ENCODE results near the gene TUB.

The TUB gene

GRCh38 chr11:8093931-8094575 is 13.0 kb downstream of the TUB start:
- peak in 1 of 2 experiments; percentile 4 for DNase-seq

DNA sequence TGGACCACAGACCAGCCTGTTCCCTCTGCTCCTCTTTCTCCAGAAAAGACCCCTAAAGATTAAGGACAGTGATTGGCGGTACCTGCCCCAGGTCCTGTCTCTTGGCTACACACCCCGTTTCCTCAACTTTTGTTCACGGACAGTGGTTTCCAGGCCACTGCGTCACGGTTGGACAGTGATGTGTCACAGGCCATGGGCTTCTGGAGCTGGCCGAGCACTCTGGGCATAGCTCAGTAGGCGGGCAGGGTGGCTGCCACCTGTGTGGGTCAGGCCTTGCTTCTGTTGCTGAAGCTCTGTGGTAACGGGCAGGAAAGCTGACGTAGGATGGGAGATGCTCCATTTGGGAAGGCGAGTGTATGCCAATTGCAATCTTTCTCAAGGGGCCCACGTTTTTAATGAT is 13.6 kb downstream of the TUB start:
- peak; percentile 6 to 10 for DNase-seq

- DNase-seq, result peak; percentile 7
These were observed 14.4 kb downstream of the TUB start for GRCh38 chr11:8095371-8095770.

- peak; percentile 2 to 7 for DNase-seq
These were observed 15.0 kb downstream of the TUB start for GRCh38 chr11:8095806-8096522.

DNA sequence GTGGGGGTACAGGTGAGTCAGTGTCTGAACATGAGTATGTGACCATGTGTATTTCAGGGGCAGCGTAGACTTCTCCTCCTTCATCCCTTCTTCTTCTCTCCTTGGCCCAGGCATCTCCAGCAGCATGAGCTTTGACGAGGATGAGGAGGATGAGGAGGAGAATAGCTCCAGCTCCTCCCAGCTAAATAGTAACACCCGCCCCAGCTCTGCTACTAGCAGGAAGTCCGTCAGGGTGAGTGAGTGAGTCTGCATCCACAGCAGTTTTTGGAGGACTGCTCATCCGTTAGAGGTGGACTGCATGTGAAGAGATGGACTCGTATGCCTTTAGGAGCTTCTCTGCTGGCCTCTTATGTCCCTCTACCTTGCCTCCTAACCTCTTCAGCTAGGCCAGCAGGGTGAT is 15.6 kb downstream of the TUB start:
- DNase-seq, result no peak

GRCh38 chr11:8097062-8097461 is 16.1 kb downstream of the TUB start:
- no peak for DNase-seq

DNA sequence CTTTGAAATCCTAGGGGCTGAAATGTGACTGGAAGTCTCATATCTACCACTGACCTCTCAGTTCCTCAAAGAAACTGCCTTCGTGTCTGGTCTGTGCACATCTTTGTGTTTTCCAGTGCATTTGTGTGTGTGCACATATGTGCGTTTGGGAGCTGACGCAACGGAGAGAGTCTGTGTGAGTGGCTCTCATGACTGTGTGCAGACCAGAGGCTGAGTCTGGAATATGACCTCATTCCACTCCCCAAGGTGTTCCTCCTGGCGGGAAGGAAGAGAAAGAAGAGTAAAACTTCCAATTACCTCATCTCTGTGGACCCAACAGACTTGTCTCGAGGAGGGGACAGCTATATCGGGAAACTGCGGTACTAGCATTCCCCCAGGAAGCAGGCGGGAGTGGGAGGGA is 16.5 kb downstream of the TUB start:
- no peak for DNase-seq

- no peak for DNase-seq
These were observed 16.9 kb downstream of the TUB start for GRCh38 chr11:8097926-8098325.

DNA sequence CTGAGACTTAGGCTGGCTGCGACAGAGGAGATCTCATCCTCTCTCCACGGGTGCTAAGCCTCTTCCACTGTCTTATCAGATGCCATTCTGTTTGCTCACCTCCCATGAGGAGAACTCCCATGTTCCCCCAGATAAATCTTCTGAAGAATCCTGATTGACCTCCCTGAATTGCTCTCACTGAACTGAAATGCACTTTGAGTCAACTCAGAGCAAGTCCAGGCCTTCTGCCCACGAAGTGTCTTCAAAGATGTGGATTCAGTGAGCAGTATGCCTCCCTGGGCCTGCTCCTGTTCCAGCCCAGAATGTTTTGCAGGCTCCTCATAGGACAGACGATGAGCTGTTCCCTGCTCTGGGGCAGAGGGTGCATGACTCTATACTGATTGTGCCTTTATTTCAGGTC is 17.4 kb downstream of the TUB start:
- no peak for DNase-seq

DNA sequence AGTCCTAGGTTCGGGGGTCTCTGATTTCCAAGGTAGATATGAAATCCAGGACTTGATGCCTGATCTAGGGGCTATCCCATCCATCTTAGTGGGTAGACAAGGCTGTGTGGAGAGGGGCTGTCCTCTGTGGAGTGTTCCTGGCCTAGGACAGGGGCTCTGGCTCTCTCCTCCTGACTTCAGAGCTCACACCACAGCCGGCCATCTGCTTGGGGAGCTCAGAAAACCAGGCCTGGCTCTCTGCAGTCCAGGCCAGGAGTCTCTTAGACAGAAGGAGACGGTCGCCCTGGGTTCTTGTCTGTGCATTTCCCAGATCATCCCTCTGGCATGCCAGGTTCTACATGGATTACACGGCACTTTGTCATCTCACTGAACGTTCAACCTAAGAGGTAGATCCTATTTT is 17.9 kb downstream of the TUB start:
- no peak for DNase-seq

DNA sequence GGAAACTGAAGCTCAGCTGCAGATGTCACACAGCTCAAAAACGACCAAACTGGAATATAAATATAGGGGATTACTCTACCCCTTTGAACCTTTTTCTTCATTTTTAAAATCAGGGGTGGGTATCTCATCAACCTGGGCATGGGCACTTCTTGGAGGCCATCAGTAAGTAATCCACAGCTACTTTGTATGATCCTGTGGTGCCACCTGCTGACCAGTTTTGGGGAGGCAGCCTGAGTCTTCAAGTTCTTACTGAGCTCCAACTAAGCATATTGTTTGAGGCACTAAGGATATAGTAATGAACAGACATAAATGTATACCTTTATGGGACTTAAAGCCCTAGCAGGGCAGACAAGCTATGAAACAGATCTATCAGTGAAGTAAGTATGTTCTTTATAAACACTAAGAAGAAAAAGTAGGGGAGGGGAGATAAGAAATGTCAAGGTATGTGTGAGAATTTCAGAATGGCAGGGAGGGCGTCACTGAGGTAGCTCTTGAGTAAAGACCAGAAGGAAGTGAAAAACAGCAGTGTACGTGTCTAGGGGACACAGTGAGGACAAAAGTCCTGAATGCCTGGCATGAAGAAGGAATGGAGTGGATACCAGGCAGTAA is 18.4 kb downstream of the TUB start:
- DNase-seq, result peak; percentile 80 to 83

DNA sequence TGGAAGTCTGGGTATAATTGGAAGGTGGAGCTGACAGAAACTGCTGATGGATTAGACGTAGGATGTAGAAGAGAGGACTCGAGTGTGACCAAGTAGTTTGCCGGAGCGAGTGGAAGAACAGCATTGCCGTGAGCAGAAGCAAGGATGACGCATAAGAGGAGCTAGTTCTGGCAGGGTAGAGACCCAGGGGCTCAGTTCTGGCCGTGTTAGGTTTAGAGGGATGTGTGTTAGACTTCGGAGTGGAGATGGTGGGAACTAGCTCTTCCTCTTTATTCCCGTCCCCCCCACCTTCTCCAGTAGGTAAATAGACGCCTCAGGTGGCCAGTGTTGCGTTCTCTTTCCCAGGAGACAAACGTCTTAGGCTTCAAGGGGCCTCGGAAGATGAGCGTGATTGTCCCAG is 19.1 kb downstream of the TUB start:
- DNase-seq, result no peak

DNA sequence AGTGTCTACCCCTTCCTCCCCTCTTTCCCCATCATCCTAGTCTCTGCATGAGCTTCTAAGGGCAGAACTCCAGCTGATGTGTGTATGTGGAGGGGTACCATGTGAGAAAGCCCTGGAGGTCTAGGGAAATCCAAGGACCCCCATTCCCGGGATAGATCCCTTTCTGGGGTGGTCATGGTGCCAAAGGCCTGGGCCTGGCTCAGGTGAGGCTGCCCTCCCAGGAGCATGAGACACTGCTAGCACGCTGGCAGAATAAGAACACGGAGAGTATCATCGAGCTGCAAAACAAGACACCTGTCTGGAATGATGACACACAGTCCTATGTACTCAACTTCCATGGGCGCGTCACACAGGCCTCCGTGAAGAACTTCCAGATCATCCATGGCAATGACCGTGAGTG is 19.6 kb downstream of the TUB start:
- DNase-seq, result no peak

DNA sequence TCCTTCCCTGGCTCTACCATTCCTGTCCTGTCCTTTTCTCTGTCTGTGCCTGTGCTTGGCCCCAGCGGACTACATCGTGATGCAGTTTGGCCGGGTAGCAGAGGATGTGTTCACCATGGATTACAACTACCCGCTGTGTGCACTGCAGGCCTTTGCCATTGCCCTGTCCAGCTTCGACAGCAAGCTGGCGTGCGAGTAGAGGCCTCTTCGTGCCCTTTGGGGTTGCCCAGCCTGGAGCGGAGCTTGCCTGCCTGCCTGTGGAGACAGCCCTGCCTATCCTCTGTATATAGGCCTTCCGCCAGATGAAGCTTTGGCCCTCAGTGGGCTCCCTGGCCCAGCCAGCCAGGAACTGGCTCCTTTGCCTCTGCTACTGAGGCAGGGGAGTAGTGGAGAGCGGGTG is 20.4 kb downstream of the TUB start:
- no peak for DNase-seq

DNA sequence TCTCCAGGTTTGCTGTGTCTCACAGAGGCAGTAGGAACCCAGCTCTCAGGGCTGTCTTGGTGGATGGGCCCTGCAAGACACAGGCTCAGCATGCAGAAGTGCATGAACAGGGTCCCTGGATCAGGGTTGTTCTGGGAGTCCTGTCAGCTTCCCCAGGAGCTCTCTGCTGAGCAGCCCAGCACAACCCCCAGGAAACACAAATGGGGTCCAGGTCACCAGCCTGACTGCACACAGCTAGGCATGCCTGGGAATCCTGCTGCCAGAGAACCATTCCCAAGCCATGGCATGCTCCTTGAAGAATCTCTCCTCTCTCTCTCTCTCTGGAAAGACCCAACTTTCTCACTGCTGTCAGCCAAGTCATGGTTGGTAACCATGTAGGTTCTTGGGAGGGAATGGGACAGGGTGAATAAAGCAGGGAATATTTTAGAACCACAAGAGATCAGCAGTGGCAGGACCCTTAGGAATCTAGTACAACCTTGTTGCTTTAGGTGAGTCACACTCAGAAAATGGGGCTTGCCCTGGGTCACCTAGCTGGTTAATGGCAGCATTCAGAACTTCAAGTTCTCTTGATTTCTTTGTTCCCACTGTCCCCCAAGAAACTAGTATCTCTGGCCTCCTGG is 21.4 kb downstream of the TUB start:
- DNase-seq, result no peak

- no peak for DNase-seq
These were observed 22.0 kb downstream of the TUB start for GRCh38 chr11:8102965-8103364.

DNA sequence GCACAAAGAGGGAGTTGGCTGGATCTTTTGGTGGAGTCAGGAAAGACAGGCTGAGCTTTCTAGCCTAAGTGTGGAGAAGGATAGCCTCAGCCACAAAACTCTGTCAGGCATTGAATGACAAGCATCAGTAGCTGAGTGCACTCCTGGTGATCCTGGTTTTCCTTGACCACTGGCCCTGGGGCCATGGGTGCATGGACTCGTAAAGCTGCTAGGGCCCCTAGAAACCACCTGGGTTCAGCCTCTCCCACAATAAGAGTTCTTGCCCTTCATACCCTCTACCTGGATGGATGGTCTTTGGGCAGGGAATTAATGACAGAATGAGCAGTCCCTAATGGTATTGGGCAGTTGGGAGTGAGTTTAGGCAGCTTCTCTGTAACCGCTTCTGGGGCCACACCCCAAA is 22.9 kb downstream of the TUB start:
- DNase-seq, result no peak

DNA sequence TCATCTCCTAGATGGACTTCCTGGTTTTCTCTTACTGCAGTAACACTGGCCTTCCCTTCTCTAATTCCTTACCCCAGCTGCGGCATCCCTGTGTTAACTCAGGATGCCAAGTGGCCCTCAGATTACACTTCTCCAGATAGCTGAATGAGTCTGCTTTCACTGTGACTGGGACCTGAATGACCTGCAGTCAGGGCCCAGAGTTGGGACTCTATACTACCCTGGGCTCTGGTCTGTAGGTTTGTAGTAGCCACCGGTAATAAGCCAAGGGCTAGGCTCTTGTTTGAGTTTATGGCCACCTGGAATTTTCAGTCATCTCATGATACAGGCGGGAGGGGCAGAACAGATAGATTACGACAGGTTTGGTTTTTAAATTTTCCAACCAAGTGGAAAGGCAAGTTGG is 24.1 kb downstream of the TUB start:
- DNase-seq, result no peak

GRCh38 chr11:8105666-8106065 is 24.7 kb downstream of the TUB start:
- no peak for DNase-seq

GRCh38 chr11:8106679-8107078 is 25.7 kb downstream of the TUB start:
- DNase-seq, result no peak

- DNase-seq, result no peak
These were observed 26.6 kb downstream of the TUB start for GRCh38 chr11:8107642-8108041.

- DNase-seq, result no peak
These were observed 27.4 kb downstream of the TUB start for GRCh38 chr11:8108421-8108820.

DNA sequence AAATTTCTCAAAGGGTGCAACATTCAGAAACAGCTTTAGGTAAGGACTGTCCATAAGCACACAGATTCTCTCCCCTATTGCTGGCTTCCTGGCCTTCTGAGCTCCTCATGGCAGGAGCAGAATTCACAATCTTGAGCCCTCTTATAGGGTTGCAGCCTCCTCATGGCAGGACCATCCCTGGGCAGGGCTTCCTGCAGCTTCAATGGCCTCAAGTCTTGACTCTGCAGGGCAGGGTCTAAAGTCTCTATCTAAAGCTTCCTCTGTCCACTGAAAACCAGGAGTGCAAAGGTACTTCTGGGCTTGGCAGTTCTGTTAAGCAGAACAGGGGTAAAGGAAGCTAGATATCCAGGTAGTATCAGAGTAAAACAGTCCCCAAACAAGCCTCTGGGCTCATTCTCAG is 28.7 kb downstream of the TUB start:
- no peak for DNase-seq

DNA sequence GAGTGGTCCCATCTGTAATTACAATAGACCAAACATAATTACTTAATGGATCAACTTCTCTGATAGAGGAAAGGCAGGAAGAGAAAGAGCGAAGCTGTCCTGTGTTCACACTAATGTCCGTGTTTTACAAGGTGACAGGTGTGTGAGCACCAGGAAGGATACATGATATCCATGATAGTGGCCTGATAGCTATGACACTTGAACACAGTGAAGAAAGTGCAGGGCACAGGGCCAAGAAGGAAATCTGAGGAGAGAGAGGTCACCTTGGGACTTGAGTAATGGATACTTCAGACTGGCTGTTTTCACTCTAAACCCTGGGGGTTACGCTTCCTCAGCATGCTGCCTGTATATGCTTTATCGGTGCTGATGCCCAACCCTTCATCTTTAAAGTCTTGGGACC is 29.4 kb downstream of the TUB start:
- DNase-seq, result no peak
